ENCODE results near the gene TSEN54. TPM values are rescaled to one million over a fixed set of nuclear protein-coding genes. Genes with fewer than 3 reads are reported as not detected.

The TSEN54 gene
- total RNA-seq, 2 experiments from 2014 or later: 29.2 to 35.1 TPM

DNA sequence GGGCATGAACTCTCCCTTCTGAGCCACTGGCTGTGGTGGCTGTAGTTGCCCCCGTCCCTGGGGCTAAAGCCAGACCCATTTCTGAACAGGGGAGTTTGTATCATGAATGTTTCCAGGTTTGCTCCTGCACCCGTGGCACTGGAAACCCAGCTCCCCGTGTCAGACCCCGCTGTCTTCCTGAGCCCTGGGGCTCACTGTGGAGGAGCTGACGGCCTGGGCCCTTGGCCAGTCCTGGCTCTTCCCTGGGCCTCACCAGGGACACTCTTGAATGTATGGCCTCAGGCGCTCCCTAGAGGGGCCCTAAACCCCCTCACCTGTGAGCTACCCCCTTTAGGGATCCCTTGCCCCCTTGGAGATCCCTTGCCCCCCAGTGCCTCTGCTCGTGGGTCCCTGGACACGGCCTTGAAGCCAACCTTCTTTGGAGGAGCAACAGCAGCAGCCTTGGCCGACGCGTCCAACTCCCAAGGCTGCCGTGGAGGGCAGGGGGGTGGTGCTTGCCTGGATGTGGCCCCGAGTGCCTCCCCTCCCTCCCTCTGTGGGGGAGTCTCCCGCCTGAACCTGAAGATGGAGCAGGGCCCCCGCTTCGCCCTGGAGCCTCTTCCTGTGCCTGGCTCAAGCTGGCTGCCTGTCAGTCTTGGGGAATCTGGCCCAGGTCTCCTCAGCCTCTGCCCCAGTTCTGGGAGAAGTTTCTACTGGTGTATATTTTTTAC is 16.9 kb upstream of the TSEN54 start:
- POLR2A ChIA-PET: no interaction called here
- no peaks in the 10 kb centered on the region for H3K4me1 Mint-ChIP-seq
- no peaks in the 10 kb centered on the region for H3K9me3 Mint-ChIP-seq (ENCODE audit: low read depth)
- no peak for DNase-seq
- intact Hi-C loops (cut with DNase I, micrococcal nuclease): no loop called here
- H3K27ac Mint-ChIP-seq: no peak overlapping the region
- no peak for ATAC-seq
- no peak overlapping the region for H3K4me3 Mint-ChIP-seq
- H3K27me3 Mint-ChIP-seq: no peaks in the 10 kb centered on the region
- peaks cover 6% of the 10 kb centered on the region for H3K36me3 Mint-ChIP-seq (ENCODE audit: low read depth)
- CTCF ChIA-PET: interaction anchor here (0.5 to 0.6 kb wide), 3 partner anchors 45 to 763 kb away, joined by 3 to 4 read pairs (median 3); no protein-coding TSS in a partner anchor

DNA sequence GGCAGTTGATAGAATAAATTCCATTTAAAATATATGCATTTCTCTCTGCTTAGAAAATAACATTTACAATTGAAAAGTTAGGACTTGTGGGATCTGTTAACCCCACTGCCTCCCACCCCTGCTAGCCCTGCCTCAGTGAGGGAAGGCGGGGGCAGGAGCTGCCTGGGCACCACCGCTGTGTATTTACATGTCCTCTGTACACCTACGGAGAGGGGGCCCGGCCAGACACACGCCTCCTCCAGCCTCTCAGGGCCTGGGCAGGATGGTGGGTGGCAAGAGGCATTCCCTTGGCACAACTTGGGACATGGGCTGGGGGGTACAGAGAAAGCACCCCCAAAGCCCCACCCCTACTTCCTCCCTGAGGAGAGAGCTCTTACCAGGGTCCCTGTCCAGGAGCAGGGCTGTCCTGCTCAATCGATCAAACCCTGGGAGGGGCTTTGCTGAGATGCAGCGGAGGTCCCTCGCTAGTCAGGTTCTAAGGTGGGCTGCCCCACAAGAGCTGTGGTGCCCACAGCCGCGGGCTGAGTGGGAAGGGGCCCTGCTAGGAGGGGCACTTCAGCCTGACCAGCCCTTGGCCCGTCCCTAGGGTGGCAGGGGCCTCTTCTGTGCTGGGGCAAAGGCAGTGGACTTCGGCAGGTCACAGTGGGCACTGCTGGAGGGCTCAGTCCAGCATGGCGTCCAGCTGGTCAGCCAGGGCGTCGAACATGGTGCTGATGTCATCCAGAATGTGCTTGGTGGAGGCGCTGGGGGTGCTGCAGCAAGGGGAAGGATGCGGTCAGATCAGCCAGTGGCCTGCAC is 15.7 kb upstream of the TSEN54 start:
- H3K9me3 Mint-ChIP-seq (ENCODE audit: low read depth): no peaks in the 10 kb centered on the region
- no peak for ATAC-seq
- no peak for DNase-seq
- no peak overlapping the region for H3K27ac Mint-ChIP-seq
- H3K4me3 Mint-ChIP-seq: no peak overlapping the region
- H3K36me3 Mint-ChIP-seq (ENCODE audit: low read depth): peaks cover 6% of the 10 kb centered on the region
- H3K4me1 Mint-ChIP-seq: no peaks in the 10 kb centered on the region
- H3K27me3 Mint-ChIP-seq: no peaks in the 10 kb centered on the region
- POLR2A ChIA-PET: no interaction called here
- intact Hi-C loops (cut with DNase I, micrococcal nuclease): no loop called here
- CTCF ChIA-PET: no interaction called here

GRCh38 chr17:75501378-75502071 is 14.8 kb upstream of the TSEN54 start:
- peaks cover 6% of the 10 kb centered on the region for H3K36me3 Mint-ChIP-seq (ENCODE audit: low read depth)
- no peaks in the 10 kb centered on the region for H3K4me1 Mint-ChIP-seq
- H3K27me3 Mint-ChIP-seq: no peaks in the 10 kb centered on the region
- H3K9me3 Mint-ChIP-seq (ENCODE audit: low read depth): no peaks in the 10 kb centered on the region
- DNase-seq (no peak), ATAC-seq (no peak)
- intact Hi-C loops (cut with DNase I, micrococcal nuclease): no loop called here
- POLR2A ChIA-PET: no interaction called here
- CTCF ChIA-PET: interaction anchor here (0.5 kb wide), 1 partner anchor 222 kb away, joined by 3 read pairs; no protein-coding TSS in a partner anchor
- no peak overlapping the region for H3K27ac Mint-ChIP-seq
- H3K4me3 Mint-ChIP-seq: no peak overlapping the region

- ChIA-PET CTCF (interaction anchor here (0.5 to 1.2 kb wide), 3 partner anchors 9 to 223 kb away, joined by 3 to 4 read pairs (median 3); no protein-coding TSS in a partner anchor), POLR2A (interaction anchor here (1.0 kb wide), 1 partner anchor 241 kb away, joined by 3 read pairs; the partner anchor contains the start of genes GGA3 and MRPS7)
These were observed 14.1 kb upstream of the TSEN54 start for GRCh38 chr17:75502072-75502720.

DNA sequence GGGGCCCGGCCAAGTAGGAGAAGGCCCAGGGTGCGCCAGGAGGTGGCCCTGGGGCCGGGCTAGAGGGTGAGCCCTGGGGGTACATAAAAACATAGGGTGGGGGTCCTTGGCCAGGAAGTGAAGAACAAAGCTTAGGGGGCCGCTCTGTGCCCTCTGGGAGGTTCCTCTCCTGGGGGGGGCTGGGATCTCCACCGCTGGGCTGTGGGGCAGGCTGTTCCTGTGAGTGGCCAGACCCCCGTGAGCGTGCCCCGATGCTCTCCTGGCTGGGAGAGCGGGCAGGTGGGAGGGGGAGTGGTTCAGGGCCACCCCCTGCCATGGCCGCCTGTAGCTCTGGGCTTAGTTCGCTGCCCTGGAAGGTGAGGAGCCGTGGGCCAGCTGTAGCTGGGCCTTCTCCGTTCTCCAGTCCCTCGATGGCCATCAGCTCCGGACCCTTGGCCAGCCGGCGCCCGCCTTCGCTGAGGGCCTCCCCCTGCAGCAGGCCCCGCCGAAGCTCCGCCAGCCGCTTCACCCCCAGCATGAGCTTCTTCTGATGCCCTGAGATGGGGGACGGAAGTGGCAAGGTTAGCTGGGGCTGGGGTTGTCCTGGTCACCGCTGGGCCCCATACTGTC is 13.5 kb upstream of the TSEN54 start:
- POLR2A ChIA-PET: interaction anchor here (1.0 kb wide), 1 partner anchor 242 kb away, joined by 3 read pairs; the partner anchor contains the start of genes GGA3 and MRPS7
- CTCF ChIA-PET: interaction anchor here (0.5 to 1.4 kb wide), 5 partner anchors 10 to 250 kb away, joined by 3 to 4 read pairs (median 4); partner anchors contain the start of gene TSEN54
- no peak overlapping the region for H3K4me3 Mint-ChIP-seq

More at GRCh38 chr17:75502072-75502720, 14.1 kb upstream of the TSEN54 start:
- intact Hi-C loops (cut with DNase I, micrococcal nuclease): no loop called here
- DNase-seq (no peak), ATAC-seq (no peak)
- Mint-ChIP-seq H3K4me3 (no peak overlapping the region), H3K4me1 (no peaks in the 10 kb centered on the region), H3K27me3 (no peaks in the 10 kb centered on the region), H3K9me3 (ENCODE audit: low read depth) (no peaks in the 10 kb centered on the region), H3K36me3 (ENCODE audit: low read depth) (peaks cover 6% of the 10 kb centered on the region), H3K27ac (no peak overlapping the region)

DNA sequence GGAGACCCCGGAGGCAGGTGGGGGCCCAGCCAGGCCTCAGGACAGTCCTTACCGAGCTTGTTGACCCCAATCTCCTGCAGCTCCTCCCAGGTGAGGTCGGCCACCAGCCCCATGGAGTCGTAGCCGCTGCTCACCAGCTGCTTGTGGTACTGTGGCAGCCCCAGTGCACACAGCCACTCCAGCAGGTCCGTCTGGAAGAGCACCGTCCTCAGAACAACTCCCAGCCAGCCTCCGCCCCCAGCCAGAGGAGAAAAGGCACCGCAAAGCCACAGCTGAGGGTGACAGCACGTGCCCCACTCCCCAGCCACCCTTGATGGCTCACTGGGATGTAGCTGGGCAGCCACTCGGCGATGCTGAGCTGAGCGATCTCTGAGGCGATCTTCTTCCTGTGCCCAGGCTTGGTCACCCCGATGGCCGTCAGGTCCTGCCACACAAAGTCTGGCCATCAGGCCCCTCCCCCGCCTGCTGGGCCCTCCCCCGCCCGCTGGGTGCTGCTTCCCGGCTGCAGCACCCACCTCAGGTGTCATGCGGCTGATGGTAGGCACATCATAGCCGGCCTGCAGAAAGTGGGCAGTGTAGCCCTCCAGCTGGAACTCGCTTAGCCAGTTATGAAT is 12.9 kb upstream of the TSEN54 start:
- CTCF ChIA-PET: interaction anchor here (0.6 to 1.4 kb wide), 4 partner anchors 10 to 250 kb away, joined by 3 to 4 read pairs (median 4); partner anchors contain the start of gene TSEN54
- DNase-seq (no peak), ATAC-seq (no peak)
- Mint-ChIP-seq H3K27me3 (no peaks in the 10 kb centered on the region), H3K4me1 (no peaks in the 10 kb centered on the region), H3K4me3 (no peak overlapping the region), H3K9me3 (ENCODE audit: low read depth) (no peaks in the 10 kb centered on the region), H3K36me3 (ENCODE audit: low read depth) (peaks cover 3% of the 10 kb centered on the region), H3K27ac (no peak overlapping the region)
- POLR2A ChIA-PET: interaction anchor here (1.0 kb wide), 1 partner anchor 242 kb away, joined by 3 read pairs; the partner anchor contains the start of genes GGA3 and MRPS7
- intact Hi-C loops (cut with DNase I, micrococcal nuclease): no loop called here

More for the DNA sequence above, 13.5 kb upstream of the TSEN54 start:
- no peaks in the 10 kb centered on the region for H3K27me3 Mint-ChIP-seq
- H3K9me3 Mint-ChIP-seq (ENCODE audit: low read depth): no peaks in the 10 kb centered on the region
- intact Hi-C loops (cut with DNase I, micrococcal nuclease): no loop called here
- ATAC-seq: no peak
- H3K4me1 Mint-ChIP-seq: no peaks in the 10 kb centered on the region
- H3K36me3 Mint-ChIP-seq (ENCODE audit: low read depth): peaks cover 3% of the 10 kb centered on the region
- no peak overlapping the region for H3K27ac Mint-ChIP-seq
- no peak for DNase-seq

- Mint-ChIP-seq H3K4me3 (no peak overlapping the region), H3K27ac (no peak overlapping the region), H3K36me3 (ENCODE audit: low read depth) (no peaks in the 10 kb centered on the region), H3K4me1 (no peaks in the 10 kb centered on the region), H3K9me3 (ENCODE audit: low read depth) (no peaks in the 10 kb centered on the region), H3K27me3 (no peaks in the 10 kb centered on the region)
- intact Hi-C loops (cut with DNase I, micrococcal nuclease): no loop called here
- ATAC-seq (no peak), DNase-seq (no peak)
- POLR2A ChIA-PET: no interaction called here
- CTCF ChIA-PET: interaction anchor here (1.4 kb wide), 2 partner anchors 13 to 23 kb away, joined by 4 read pairs; partner anchors contain the start of gene TSEN54
These were observed 12.4 kb upstream of the TSEN54 start for GRCh38 chr17:75503976-75504346.

DNA sequence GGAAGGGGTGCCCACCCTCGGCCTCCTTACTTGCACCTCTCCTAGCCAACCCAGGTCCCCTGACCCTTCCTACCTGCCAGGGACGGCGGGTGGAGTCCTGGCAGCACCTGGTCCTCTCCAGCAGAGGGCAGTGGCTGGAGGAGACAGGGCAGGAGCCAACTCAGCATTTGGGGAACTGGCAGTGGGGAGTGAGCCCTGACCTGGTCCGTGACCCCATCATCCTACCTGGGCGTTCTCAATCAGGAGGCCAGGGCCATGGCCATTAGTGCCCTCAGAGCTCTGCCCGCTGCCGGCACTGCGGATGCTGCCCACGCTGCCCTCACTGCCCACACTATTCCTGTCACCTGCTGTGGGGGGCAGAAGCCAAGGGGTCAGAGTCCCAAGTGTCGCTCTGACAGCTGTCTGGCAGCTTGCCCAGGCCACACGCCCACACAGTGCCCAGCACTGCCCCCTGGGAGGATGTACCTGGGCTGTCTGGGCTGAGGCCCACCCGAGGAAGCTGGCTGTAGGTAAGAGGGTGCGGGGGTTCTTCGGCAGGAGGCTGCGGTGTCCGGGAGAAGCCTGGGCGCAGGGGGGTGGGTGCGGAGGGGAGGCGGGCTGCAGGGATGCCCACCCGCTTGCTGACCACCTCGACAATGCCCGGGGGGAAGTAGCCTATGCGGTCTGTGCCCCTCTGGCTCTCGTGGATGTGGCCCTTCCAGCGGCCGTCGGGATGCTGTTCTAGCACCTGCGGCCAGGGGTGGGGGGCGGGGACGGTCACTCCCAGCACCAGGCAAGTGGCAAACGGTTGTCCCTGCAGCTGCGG is 11.8 kb upstream of the TSEN54 start:
- no peak overlapping the region for H3K4me3 Mint-ChIP-seq
- CTCF ChIA-PET: interaction anchor here (1.4 kb wide), 1 partner anchor 22 kb away, joined by 4 read pairs; no protein-coding TSS in a partner anchor
- peak; percentile 68 for ATAC-seq
- POLR2A ChIA-PET: no interaction called here
- peak; percentile 63 for DNase-seq
- H3K4me1 Mint-ChIP-seq: no peaks in the 10 kb centered on the region
- intact Hi-C loops (cut with DNase I, micrococcal nuclease): no loop called here
- H3K36me3 Mint-ChIP-seq (ENCODE audit: low read depth): no peaks in the 10 kb centered on the region
- H3K9me3 Mint-ChIP-seq (ENCODE audit: low read depth): no peaks in the 10 kb centered on the region
- no peaks in the 10 kb centered on the region for H3K27me3 Mint-ChIP-seq
- no peak overlapping the region for H3K27ac Mint-ChIP-seq

DNA sequence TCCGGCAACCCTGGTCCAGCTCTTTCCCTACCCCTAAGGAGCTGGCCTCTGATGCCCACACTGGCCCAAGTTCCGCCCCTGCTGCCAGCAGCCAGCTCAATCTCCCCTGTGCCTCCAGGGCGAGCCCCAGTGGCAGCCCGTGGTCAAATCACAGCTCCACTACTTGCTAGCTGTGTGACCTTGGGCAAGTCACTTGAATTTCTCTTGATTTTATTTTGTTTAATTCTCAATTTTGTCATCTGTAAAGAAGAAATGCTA is 11.2 kb upstream of the TSEN54 start:
- ChIA-PET POLR2A (no interaction called here), CTCF (no interaction called here)
- Mint-ChIP-seq H3K4me1 (no peaks in the 10 kb centered on the region), H3K36me3 (ENCODE audit: low read depth) (no peaks in the 10 kb centered on the region), H3K4me3 (no peak overlapping the region), H3K27me3 (no peaks in the 10 kb centered on the region), H3K27ac (no peak overlapping the region), H3K9me3 (ENCODE audit: low read depth) (no peaks in the 10 kb centered on the region)
- DNase-seq: no peak
- intact Hi-C loops (cut with DNase I, micrococcal nuclease): no loop called here
- no peak for ATAC-seq

DNA sequence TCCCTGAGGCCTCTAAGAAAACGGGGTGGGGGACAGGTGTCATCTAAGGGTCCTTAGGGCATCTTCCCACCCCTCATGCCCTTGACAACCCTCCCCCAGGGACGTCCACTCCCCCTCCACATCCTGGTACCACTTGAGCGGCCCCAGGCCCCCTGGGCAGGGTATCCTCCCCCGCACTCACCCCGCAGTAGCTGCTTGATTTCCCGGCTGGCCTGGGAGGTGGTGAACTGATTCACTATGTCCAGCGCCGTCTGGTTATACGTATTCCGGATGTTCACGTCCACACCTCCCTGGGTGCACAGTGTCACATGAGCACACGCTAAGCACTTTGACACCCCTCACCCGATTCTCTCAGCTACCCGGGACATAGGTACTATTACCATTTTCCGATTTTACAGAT is 10.7 kb upstream of the TSEN54 start:
- Mint-ChIP-seq H3K36me3 (ENCODE audit: low read depth) (no peaks in the 10 kb centered on the region), H3K27me3 (no peaks in the 10 kb centered on the region), H3K4me3 (no peak overlapping the region), H3K27ac (no peak overlapping the region), H3K4me1 (no peaks in the 10 kb centered on the region), H3K9me3 (ENCODE audit: low read depth) (no peaks in the 10 kb centered on the region)
- DNase-seq: no peak
- intact Hi-C loops (cut with DNase I, micrococcal nuclease): no loop called here
- CTCF ChIA-PET: no interaction called here
- POLR2A ChIA-PET: no interaction called here
- ATAC-seq: no peak

Measured in activated CD4-positive, alpha-beta T cell treated with anti-CD3 and anti-CD28 coated beads for 36 hours (primary cell).